ENCODE results near the gene PITPNC1. TPM values are rescaled to one million over a fixed set of nuclear protein-coding genes. Genes with fewer than 3 reads are reported as not detected.

The PITPNC1 gene
- total RNA-seq, 4 donors from 2014 or later = 1.9 to 12.4 (median 5.2) TPM

DNA sequence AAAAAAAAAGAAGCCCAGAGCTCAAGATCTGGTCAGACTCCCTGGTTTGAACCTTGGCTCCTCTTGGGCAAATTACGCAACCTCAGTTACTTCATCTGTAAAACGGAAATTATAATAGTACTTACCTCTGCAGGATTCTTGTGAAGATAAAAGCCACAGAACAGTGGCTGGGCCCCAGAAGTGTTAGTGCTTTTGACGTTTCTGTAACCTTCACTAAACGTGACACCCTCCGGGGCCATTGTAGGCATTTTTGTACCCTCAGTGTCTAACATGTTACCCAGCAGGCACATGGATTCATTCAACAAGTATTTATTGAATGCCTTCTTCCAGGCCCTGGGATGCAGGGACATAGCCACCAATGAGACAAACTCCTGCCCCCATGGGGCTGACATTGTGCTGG lies 58.0 kb downstream of the PITPNC1 start:
- H3K36me3 ChIP-seq = no peaks in the 10 kb centered on the region
- DNase-seq = peak in 2 of 3 donors; percentile 55 to 81

DNA sequence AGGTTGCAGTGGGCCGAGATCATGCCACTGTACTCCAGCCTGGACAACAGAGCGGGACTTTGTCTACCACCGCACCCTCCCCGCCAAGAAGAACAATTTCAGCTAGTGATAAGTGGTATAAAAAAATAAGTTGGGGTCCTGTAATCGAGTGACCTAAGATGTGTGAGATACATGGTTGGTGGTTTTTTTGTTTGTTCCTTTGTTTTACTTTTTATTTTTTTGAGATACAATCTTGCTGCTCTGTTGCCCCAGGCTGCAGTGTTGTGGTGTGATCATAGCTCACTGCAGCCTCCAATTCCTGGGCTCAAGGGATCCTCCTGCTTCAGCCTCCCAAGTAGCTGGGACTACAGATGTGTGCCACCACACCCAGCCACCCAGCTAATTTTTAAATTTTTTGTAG lies 58.7 kb downstream of the PITPNC1 start:
- DNase-seq = no peak
- peak overlapping the region; percentile 65 to 86 (median 68) for H3K27ac ChIP-seq
- H3K36me3 ChIP-seq = no peaks in the 10 kb centered on the region
- no peaks in the 10 kb centered on the region for H3K9me3 ChIP-seq
- TF ChIP-seq, protein P1, sequence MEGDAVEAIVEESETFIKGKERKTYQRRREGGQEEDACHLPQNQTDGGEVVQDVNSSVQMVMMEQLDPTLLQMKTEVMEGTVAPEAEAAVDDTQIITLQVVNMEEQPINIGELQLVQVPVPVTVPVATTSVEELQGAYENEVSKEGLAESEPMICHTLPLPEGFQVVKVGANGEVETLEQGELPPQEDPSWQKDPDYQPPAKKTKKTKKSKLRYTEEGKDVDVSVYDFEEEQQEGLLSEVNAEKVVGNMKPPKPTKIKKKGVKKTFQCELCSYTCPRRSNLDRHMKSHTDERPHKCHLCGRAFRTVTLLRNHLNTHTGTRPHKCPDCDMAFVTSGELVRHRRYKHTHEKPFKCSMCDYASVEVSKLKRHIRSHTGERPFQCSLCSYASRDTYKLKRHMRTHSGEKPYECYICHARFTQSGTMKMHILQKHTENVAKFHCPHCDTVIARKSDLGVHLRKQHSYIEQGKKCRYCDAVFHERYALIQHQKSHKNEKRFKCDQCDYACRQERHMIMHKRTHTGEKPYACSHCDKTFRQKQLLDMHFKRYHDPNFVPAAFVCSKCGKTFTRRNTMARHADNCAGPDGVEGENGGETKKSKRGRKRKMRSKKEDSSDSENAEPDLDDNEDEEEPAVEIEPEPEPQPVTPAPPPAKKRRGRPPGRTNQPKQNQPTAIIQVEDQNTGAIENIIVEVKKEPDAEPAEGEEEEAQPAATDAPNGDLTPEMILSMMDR (IDR thresholded peaks at IDR 0.05) = no peak
- TF ChIP-seq POLR2A (IDR thresholded peaks at IDR 0.05) = no peak
- H3K4me1 ChIP-seq = peaks cover 0 to 29% (median 8%) of the 10 kb centered on the region in 4 donors
- H3K27me3 ChIP-seq = no peaks in the 10 kb centered on the region
- H3K4me3 ChIP-seq = no peak overlapping the region

More for the DNA sequence above, 58.0 kb downstream of the PITPNC1 start:
- Histone ChIP-seq H3K4me3 (no peak overlapping the region), H3K27ac (peak overlapping the region; percentile 65 to 86 (median 68)), H3K27me3 (no peaks in the 10 kb centered on the region), H3K4me1 (peaks cover 0 to 29% (median 5%) of the 10 kb centered on the region in 4 donors), H3K9me3 (no peaks in the 10 kb centered on the region)
- peak in 1 of 2 donors; percentile 32 for TF ChIP-seq POLR2A (IDR thresholded peaks at IDR 0.05)
- TF ChIP-seq, protein P1 (IDR thresholded peaks at IDR 0.05) = no peak

DNA sequence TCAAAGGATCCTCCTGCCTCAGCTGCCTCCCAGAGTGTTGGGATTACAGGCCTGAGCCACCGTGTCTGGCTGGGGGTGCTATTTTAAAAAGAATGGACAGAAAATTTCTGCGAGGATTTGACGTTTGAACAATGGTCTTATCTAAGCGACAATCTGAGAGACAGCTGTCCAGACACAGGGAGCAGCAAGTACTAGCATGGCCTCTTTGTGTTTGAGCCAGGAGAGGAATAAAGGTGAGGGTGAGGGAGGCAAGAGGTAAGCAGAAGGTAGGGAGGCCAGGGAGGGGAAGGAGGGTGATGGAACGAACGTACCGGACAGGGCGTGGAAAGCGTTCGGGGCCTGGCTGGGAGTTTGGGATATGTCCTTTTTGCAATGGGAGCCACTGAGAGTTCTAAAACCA lies 59.2 kb downstream of the PITPNC1 start:
- Histone ChIP-seq H3K4me3 (no peak overlapping the region), H3K27me3 (no peaks in the 10 kb centered on the region), H3K9me3 (no peaks in the 10 kb centered on the region), H3K36me3 (no peaks in the 10 kb centered on the region), H3K27ac (peak overlapping the region; percentile 65 to 86 (median 68)), H3K4me1 (peaks cover 0 to 24% (median 9%) of the 10 kb centered on the region in 4 donors)
- TF ChIP-seq, protein P1 (IDR thresholded peaks at IDR 0.05) = no peak
- no peak for TF ChIP-seq POLR2A (IDR thresholded peaks at IDR 0.05)
- DNase-seq = no peak

DNA sequence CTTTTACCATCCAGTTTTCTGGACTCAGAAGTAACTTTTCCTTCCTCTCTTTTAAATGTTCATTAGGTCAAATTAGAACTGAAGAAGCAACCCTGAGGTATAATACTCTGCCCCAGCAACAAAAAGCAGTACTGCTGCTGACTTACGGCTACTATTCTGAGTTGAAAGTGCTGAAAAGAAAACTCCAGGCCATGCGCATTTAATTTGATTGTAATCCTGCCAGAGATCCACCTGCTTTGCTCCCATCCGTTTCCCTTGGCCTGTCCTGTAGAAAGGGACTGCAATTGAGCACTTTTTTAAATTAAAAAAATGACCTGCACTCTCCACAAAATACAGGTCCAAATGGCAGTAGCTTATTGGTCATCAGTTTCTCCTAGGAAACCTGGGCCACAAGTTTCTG lies 61.6 kb downstream of the PITPNC1 start:
- H3K27ac ChIP-seq = peak overlapping the region in 1 of 4 donors; percentile 46
- TF ChIP-seq POLR2A (IDR thresholded peaks at IDR 0.05) = no peak
- TF ChIP-seq, protein P1 (IDR thresholded peaks at IDR 0.05) = no peak
- H3K4me3 ChIP-seq = no peak overlapping the region
- no peaks in the 10 kb centered on the region for H3K27me3 ChIP-seq
- no peak for DNase-seq
- H3K4me1 ChIP-seq = peaks cover 0 to 30% (median 12%) of the 10 kb centered on the region in 4 donors
- no peaks in the 10 kb centered on the region for H3K9me3 ChIP-seq
- no peaks in the 10 kb centered on the region for H3K36me3 ChIP-seq

DNA sequence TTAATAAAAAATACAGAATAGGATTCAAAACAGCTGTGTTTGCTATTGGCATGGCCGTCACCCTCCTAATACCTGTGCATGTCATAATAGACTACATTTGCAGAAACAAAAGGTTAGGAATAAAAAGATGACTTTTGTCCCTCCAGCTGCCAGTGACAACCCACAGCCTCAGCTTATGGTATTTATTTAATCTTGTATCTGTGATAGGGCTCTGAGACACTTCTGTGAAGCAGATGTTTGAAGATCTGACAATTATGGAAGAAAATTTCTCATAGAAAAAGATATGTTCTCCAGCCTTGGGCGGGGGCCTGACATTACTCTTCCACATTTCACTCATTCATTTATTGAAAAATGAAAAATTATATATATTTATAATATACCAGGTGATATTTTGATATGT lies 62.2 kb downstream of the PITPNC1 start:
- no peak for DNase-seq
- Histone ChIP-seq H3K4me3 (no peak overlapping the region), H3K36me3 (no peaks in the 10 kb centered on the region), H3K27ac (peak overlapping the region in 2 of 4 donors; percentile 46 to 79), H3K4me1 (peaks cover 0 to 30% (median 11%) of the 10 kb centered on the region in 4 donors), H3K9me3 (no peaks in the 10 kb centered on the region), H3K27me3 (no peaks in the 10 kb centered on the region)
- no peak for TF ChIP-seq POLR2A (IDR thresholded peaks at IDR 0.05)
- TF ChIP-seq, protein P1 (IDR thresholded peaks at IDR 0.05) = no peak

All from Peyer's patch (tissue), 4 donors.